Lower leg skin (tissue), 3 donors: ENCODE measurements around the gene USP28.

Source experiments
- CTCF ChIP-seq, 3 donors: fragments of 450-650 bp; IDR thresholded peaks; one replicate each; pipeline ENCODE4 v1.5.1; 2016; ENCODE audit warnings: antibody characterized with exemption in 3 of 3, mild to moderate bottlenecking in 3 of 3, moderate library complexity in 2 of 3
- POLR2A ChIP-seq, 2 donors: fragments of 450-650 bp; IDR thresholded peaks; one replicate each; pipeline ENCODE4 v1.6.1; 2016 to 2017; ENCODE audit warnings: antibody characterized with exemption in 2 of 2, mild to moderate bottlenecking in 1 of 2, moderate library complexity in 1 of 2

- TF ChIP-seq CTCF (IDR thresholded peaks at IDR 0.05) (no peak), POLR2A (IDR thresholded peaks at IDR 0.05) (no peak)
These were observed 102.3 kb downstream of the USP28 start for GRCh38 chr11:113773092-113773415.
